Esophagus muscularis mucosa (tissue), 4 donors: ENCODE measurements around the gene RALA.

Source experiments
- CTCF ChIP-seq, 3 experiments: fragments of 200-600 bp in 2 of 3; fragments of 450-650 bp in 1 of 3; sonication (generic) in 2 of 3; IDR thresholded peaks; one replicate each; pipeline ENCODE4 v1.5.1; 2017 to 2019; ENCODE audit warnings: antibody characterized with exemption in 3 of 3, mild to moderate bottlenecking in 2 of 3, moderate library complexity in 1 of 3
- EP300 ChIP-seq: sonication (generic); formaldehyde crosslinking; IDR thresholded peaks from one replicate; pipeline ENCODE4 v1.6.1; 2017; ENCODE audit warnings: antibody characterized with exemption
- POLR2A ChIP-seq: fragments of 450-650 bp; IDR thresholded peaks from one replicate; pipeline ENCODE4 v1.6.1; 2017; ENCODE audit warnings: antibody characterized with exemption, moderate library complexity, mild to moderate bottlenecking, low read depth
- POLR2AphosphoS5 ChIP-seq, 2 donors: sonication (generic); formaldehyde crosslinking; IDR thresholded peaks; one replicate each; pipeline ENCODE4 v1.6.1; 2017; ENCODE audit warnings: antibody characterized with exemption in 2 of 2

- TF ChIP-seq POLR2AphosphoS5 (IDR thresholded peaks at IDR 0.05) (no peak), EP300 (no peak), POLR2A (no peak), CTCF (IDR thresholded peaks at IDR 0.05) (no peak)
These were observed 125.8 kb downstream of the RALA start for GRCh38 chr7:39749177-39749576.
